Posterior cingulate gyrus (tissue), 11 donors: Measurements from ENCODE around the gene HNRNPC.
"Not testable (repeated sequence)": the region's sequence is repeated elsewhere in the genome, so short reads cannot be mapped to it uniquely, and the experiment has no call there.

ENCODE experiments used
- DNase-seq, 10 donors: peaks; one replicate each; pipeline versions ENCODE4 v3.0.0 to v3.0.0-alpha.2; 2020 to 2021; ENCODE audit warnings: mixed read lengths in 3 of 10
- intact Hi-C: fragments of 100-400 bp; cut with DNase I; formaldehyde crosslinking; loops from one replicate; pipeline ENCODE4 v1.15.1; 2023

Gene HNRNPC

GRCh38 chr14:21275261-21275858 lies 6.1 kb upstream of the HNRNPC start:
- intact Hi-C loops, result no loop called here
- no peak for DNase-seq

- DNase-seq, intact Hi-C loops: not testable (repeated sequence)
Measured at GRCh38 chr14:21272661-21273060, 3.4 kb upstream of the HNRNPC start.

GRCh38 chr14:21268617-21269251 lies 508 bp downstream of the HNRNPC start:
- intact Hi-C loops, result loop anchor here (5.0 to 10.0 kb wide), 2 partner anchors 114 to 186 kb away; partner anchors contain the start of genes CHD8 and SUPT16H
- no peak for DNase-seq

- DNase-seq, result no peak
- intact Hi-C loops, result loop anchor here (5.0 to 10.0 kb wide), 2 partner anchors 114 to 187 kb away; partner anchors contain the start of genes CHD8 and SUPT16H
Measured at GRCh38 chr14:21267886-21268616, 1.2 kb downstream of the HNRNPC start.

- no peak for DNase-seq
- intact Hi-C loops, result loop anchor here (5.0 to 10.0 kb wide), 2 partner anchors 115 to 187 kb away; partner anchors contain the start of genes CHD8 and SUPT16H
Measured at GRCh38 chr14:21267431-21267845, 1.8 kb downstream of the HNRNPC start.

- intact Hi-C loops, result loop anchor here (10.0 kb wide), 1 partner anchor 191 kb away; the partner anchor contains the start of gene CHD8
- no peak for DNase-seq
Measured at GRCh38 chr14:21264025-21264801, 5.0 kb downstream of the HNRNPC start.

GRCh38 chr14:21263284-21264024 lies 5.8 kb downstream of the HNRNPC start:
- DNase-seq, result no peak
- intact Hi-C loops, result loop anchor here (10.0 kb wide), 1 partner anchor 191 kb away; the partner anchor contains the start of gene CHD8

GRCh38 chr14:21262410-21262809 lies 6.8 kb downstream of the HNRNPC start:
- intact Hi-C loops, result loop anchor here (10.0 kb wide), 1 partner anchor 192 kb away; the partner anchor contains the start of gene CHD8
- DNase-seq, result no peak

- DNase-seq, result no peak
- intact Hi-C loops, result loop anchor here (10.0 kb wide), 1 partner anchor 193 kb away; the partner anchor contains the start of gene CHD8
Measured at GRCh38 chr14:21261824-21262223, 7.4 kb downstream of the HNRNPC start.

GRCh38 chr14:21258889-21259787 lies 10.1 kb downstream of the HNRNPC start:
- intact Hi-C loops, result no loop called here

GRCh38 chr14:21258005-21258888 lies 11.0 kb downstream of the HNRNPC start:
- intact Hi-C loops, result no loop called here

More at GRCh38 chr14:21258889-21259787, 10.1 kb downstream of the HNRNPC start:
- no peak for DNase-seq

GRCh38 chr14:21257394-21257909 lies 11.8 kb downstream of the HNRNPC start:
- DNase-seq, result no peak
- intact Hi-C loops, result no loop called here

More at GRCh38 chr14:21258005-21258888, 11.0 kb downstream of the HNRNPC start:
- DNase-seq, result no peak

GRCh38 chr14:21256539-21257393 lies 12.5 kb downstream of the HNRNPC start:
- DNase-seq, result no peak
- intact Hi-C loops, result no loop called here

- DNase-seq, intact Hi-C loops: not testable (repeated sequence)
Measured at GRCh38 chr14:21256102-21256447, 13.2 kb downstream of the HNRNPC start.

- intact Hi-C loops, result no loop called here
Measured at GRCh38 chr14:21255385-21256101, 13.7 kb downstream of the HNRNPC start.

GRCh38 chr14:21252149-21252548 lies 17.1 kb downstream of the HNRNPC start:
- intact Hi-C loops, result no loop called here
- DNase-seq, result no peak

More at GRCh38 chr14:21255385-21256101, 13.7 kb downstream of the HNRNPC start:
- no peak for DNase-seq
